Neural cell (in vitro differentiated cells): Measurements from ENCODE around the gene BTN1A1. TPM values are rescaled to one million over a fixed set of nuclear protein-coding genes. Genes with fewer than 3 reads are reported as not detected.

Experiments used
- H2AFZ ChIP-seq: fragments of 200-600, 300-800 bp; sonication (generic), shearing (Covaris generic); 2 replicates; pipeline ENCODE4 v1.6.0; 2014; ENCODE audit warnings: low read depth, mild to moderate bottlenecking, antibody characterized with exemption, low read length, moderate library complexity
- H3F3A ChIP-seq: fragments of 200-600 bp; shearing (Covaris generic); 2 replicates; pipeline ENCODE4 v1.6.1; 2016; ENCODE audit warnings: mild to moderate bottlenecking, moderate library complexity, mixed read lengths, antibody characterized with exemption, low read length; ENCODE audit not compliant: insufficient read depth, poor library complexity, severe bottlenecking
- H3K27ac ChIP-seq: fragments of 200-600, 300-800 bp; sonication (generic), shearing (Covaris generic); 2 replicates; pipeline ENCODE4 v1.5.1; 2014; ENCODE audit warnings: mild to moderate bottlenecking, low read length, moderate library complexity
- H3K27me3 ChIP-seq: fragments of 300-800, 200-600 bp; sonication (generic), shearing (Covaris generic); 2 replicates; pipeline ENCODE4 v1.6.0; 2014; ENCODE audit warnings: mild to moderate bottlenecking, low read depth, low read length, moderate library complexity; ENCODE audit not compliant: insufficient read depth
- H3K36me3 ChIP-seq: fragments of 300-800, 200-600 bp; sonication (generic), shearing (Covaris generic); 2 replicates; pipeline ENCODE4 v1.5.1; 2014; ENCODE audit warnings: mild to moderate bottlenecking, antibody characterized with exemption, low read length, moderate library complexity; ENCODE audit not compliant: insufficient read depth
- H3K4me2 ChIP-seq: fragments of 300-800, 200-600 bp; sonication (generic), shearing (Covaris generic); 2 replicates; pipeline ENCODE4 v1.6.0; 2014; ENCODE audit warnings: mild to moderate bottlenecking, low read length
- H3K4me3 ChIP-seq: fragments of 300-800, 200-600 bp; sonication (generic), shearing (Covaris generic); 2 replicates; pipeline ENCODE4 v1.5.1; 2014; ENCODE audit warnings: mild to moderate bottlenecking, low read length, moderate library complexity
- H3K79me2 ChIP-seq: fragments of 200-600 bp; shearing (Covaris generic); replicated peaks from 2 replicates; pipeline ENCODE4 v1.6.0; 2014; ENCODE audit warnings: mild to moderate bottlenecking, low read length, moderate library complexity; ENCODE audit not compliant: insufficient read depth
- H3K9ac ChIP-seq: fragments of 300-800, 200-600 bp; sonication (generic), shearing (Covaris generic); 2 replicates; pipeline ENCODE4 v1.6.1; 2016; ENCODE audit warnings: mild to moderate bottlenecking, low read length, mixed read lengths
- H3K9me2 ChIP-seq: fragments of 200-600 bp; shearing (Covaris generic); 2 replicates; pipeline ENCODE4 v1.6.1; 2016; ENCODE audit warnings: mild to moderate bottlenecking, low read length, mixed read lengths; ENCODE audit not compliant: insufficient read depth
- H3K9me3 ChIP-seq: fragments of 200-600, 300-800 bp; sonication (generic), shearing (Covaris generic); 2 replicates; pipeline ENCODE4 v1.6.1; 2016; ENCODE audit warnings: mild to moderate bottlenecking, mixed run types, low read length, moderate library complexity, mixed read lengths
- H4K20me1 ChIP-seq: fragments of 200-600 bp; shearing (Covaris generic); 2 replicates; pipeline ENCODE4 v1.6.1; 2016; ENCODE audit warnings: mild to moderate bottlenecking, mixed run types; ENCODE audit not compliant: insufficient read depth
- CTCF ChIP-seq: fragments of 450-650 bp; IDR thresholded peaks from 2 replicates; pipeline ENCODE4 v1.5.1; 2014; ENCODE audit warnings: antibody characterized with exemption, mild to moderate bottlenecking, moderate library complexity; ENCODE audit not compliant: poor library complexity, severe bottlenecking
- EP300 ChIP-seq: fragments of 450-650 bp; conservative IDR thresholded peaks from 2 replicates; pipeline ENCODE4 v1.6.1; 2014; ENCODE audit warnings: antibody characterized with exemption, mild to moderate bottlenecking, moderate library complexity; ENCODE audit not compliant: poor library complexity, severe bottlenecking
- EZH2 ChIP-seq: fragments of 200-600, 300-800 bp; shearing (Covaris generic), sonication (generic); IDR thresholded peaks from 2 replicates; pipeline ENCODE4 v1.6.1; 2014; ENCODE audit warnings: antibody characterized with exemption, low read length, borderline replicate concordance, mild to moderate bottlenecking; ENCODE audit not compliant: insufficient read depth, poor library complexity, severe bottlenecking
- MXI1 ChIP-seq: fragments of 450-650 bp; conservative IDR thresholded peaks from 2 replicates; pipeline ENCODE4 v1.6.1; 2014; ENCODE audit warnings: antibody characterized with exemption, mild to moderate bottlenecking; ENCODE audit not compliant: poor library complexity, severe bottlenecking
- POLR2AphosphoS5 ChIP-seq: IDR thresholded peaks from 2 replicates; pipeline ENCODE4 v1.6.1; 2012
- RAD21 ChIP-seq: fragments of 450-650 bp; conservative IDR thresholded peaks from 2 replicates; pipeline ENCODE4 v1.6.1; 2014; ENCODE audit warnings: antibody characterized with exemption, mild to moderate bottlenecking, moderate library complexity
- SMC3 ChIP-seq: fragments of 450-650 bp; conservative IDR thresholded peaks from 2 replicates; pipeline ENCODE4 v1.6.1; 2014; ENCODE audit warnings: antibody characterized with exemption, mild to moderate bottlenecking, moderate library complexity; ENCODE audit not compliant: poor library complexity
- TAF1 ChIP-seq: IDR thresholded peaks from 2 replicates; pipeline ENCODE4 v1.6.1; 2012; ENCODE audit warnings: low read depth
- polyA plus RNA-seq: library from polyadenylated mRNA; depleted of rRNA; stranded (reverse); fragments of >200 nt; gene quantifications from 2 replicates; pipeline ENCODE4 v1.2.3, GENCODE V29; 2014
- TF ChIP-seq, protein P1 (sequence below): IDR thresholded peaks from 2 replicates; pipeline ENCODE4 v1.6.1; 2012; ENCODE audit warnings: borderline replicate concordance

BTN1A1 gene
- polyA plus RNA-seq, 1 donor from 2014 or later = not detected

- Histone ChIP-seq H3K9ac (no peak overlapping the region), H3K27me3 (peaks cover 36% of the 10 kb centered on the region), H3K4me3 (peak overlapping the region; percentile 60)
Measured at GRCh38 chr6:26501482-26501986, 1.4 kb downstream of the BTN1A1 start.

DNA sequence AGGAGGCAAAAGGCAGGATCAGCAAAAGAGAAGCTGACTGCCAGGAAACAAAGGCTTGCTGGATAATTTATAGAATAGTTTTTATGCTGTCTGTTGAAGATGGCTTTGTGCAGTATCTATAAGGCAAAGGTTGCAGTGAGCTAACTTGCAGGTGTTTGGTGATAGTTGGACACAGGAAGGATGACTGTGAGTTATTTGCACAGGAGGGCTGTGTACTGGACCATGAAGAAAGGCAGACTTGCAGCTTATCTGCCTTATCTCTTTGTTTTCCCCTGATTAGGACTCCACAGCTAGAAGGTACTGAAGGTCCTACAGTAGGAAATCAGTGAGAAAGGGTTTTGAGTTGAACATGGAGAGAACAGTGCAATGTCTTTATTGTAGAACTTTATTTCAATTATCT is 2.1 kb downstream of the BTN1A1 start:
- no peak overlapping the region for H3K9ac ChIP-seq
- H3F3A ChIP-seq = no peaks in the 10 kb centered on the region
- no peaks in the 10 kb centered on the region for H3K9me2 ChIP-seq
- no peak overlapping the region for H3K4me2 ChIP-seq
- peaks cover 36% of the 10 kb centered on the region for H3K27me3 ChIP-seq
- H3K4me3 ChIP-seq = no peak overlapping the region
- no peak overlapping the region for H2AFZ ChIP-seq
- no peaks in the 10 kb centered on the region for H3K79me2 ChIP-seq
- no peaks in the 10 kb centered on the region for H4K20me1 ChIP-seq
- no peaks in the 10 kb centered on the region for H3K36me3 ChIP-seq
- no peak for TF ChIP-seq RAD21
- TF ChIP-seq CTCF = no peak
- TF ChIP-seq EP300 = no peak
- TF ChIP-seq SMC3 = no peak
- TF ChIP-seq TAF1 = no peak
- TF ChIP-seq EZH2 = no peak
- TF ChIP-seq MXI1 = no peak
- TF ChIP-seq, protein P1, sequence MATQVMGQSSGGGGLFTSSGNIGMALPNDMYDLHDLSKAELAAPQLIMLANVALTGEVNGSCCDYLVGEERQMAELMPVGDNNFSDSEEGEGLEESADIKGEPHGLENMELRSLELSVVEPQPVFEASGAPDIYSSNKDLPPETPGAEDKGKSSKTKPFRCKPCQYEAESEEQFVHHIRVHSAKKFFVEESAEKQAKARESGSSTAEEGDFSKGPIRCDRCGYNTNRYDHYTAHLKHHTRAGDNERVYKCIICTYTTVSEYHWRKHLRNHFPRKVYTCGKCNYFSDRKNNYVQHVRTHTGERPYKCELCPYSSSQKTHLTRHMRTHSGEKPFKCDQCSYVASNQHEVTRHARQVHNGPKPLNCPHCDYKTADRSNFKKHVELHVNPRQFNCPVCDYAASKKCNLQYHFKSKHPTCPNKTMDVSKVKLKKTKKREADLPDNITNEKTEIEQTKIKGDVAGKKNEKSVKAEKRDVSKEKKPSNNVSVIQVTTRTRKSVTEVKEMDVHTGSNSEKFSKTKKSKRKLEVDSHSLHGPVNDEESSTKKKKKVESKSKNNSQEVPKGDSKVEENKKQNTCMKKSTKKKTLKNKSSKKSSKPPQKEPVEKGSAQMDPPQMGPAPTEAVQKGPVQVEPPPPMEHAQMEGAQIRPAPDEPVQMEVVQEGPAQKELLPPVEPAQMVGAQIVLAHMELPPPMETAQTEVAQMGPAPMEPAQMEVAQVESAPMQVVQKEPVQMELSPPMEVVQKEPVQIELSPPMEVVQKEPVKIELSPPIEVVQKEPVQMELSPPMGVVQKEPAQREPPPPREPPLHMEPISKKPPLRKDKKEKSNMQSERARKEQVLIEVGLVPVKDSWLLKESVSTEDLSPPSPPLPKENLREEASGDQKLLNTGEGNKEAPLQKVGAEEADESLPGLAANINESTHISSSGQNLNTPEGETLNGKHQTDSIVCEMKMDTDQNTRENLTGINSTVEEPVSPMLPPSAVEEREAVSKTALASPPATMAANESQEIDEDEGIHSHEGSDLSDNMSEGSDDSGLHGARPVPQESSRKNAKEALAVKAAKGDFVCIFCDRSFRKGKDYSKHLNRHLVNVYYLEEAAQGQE = no peak
- TF ChIP-seq POLR2AphosphoS5 = no peak
- no peaks in the 10 kb centered on the region for H3K9me3 ChIP-seq
- H3K27ac ChIP-seq = no peak overlapping the region

More at GRCh38 chr6:26501482-26501986, 1.4 kb downstream of the BTN1A1 start:
- Histone ChIP-seq H3K9me2 (no peaks in the 10 kb centered on the region), H3F3A (no peaks in the 10 kb centered on the region), H2AFZ (no peak overlapping the region), H3K36me3 (no peaks in the 10 kb centered on the region), H3K27ac (no peak overlapping the region), H4K20me1 (no peaks in the 10 kb centered on the region), H3K79me2 (no peaks in the 10 kb centered on the region), H3K9me3 (no peaks in the 10 kb centered on the region), H3K4me2 (no peak overlapping the region)
- TF ChIP-seq EZH2 = peak; percentile 31
- TF ChIP-seq TAF1 = no peak

- Histone ChIP-seq H3K9me2 (no peaks in the 10 kb centered on the region), H3K27ac (no peak overlapping the region), H3K36me3 (no peaks in the 10 kb centered on the region), H4K20me1 (no peaks in the 10 kb centered on the region), H3F3A (no peaks in the 10 kb centered on the region), H2AFZ (no peak overlapping the region), H3K4me2 (no peak overlapping the region), H3K9ac (no peak overlapping the region), H3K79me2 (no peaks in the 10 kb centered on the region), H3K27me3 (peaks cover 36% of the 10 kb centered on the region), H3K9me3 (no peaks in the 10 kb centered on the region), H3K4me3 (no peak overlapping the region)
- TF ChIP-seq EZH2 (no peak), EP300 (no peak), MXI1 (no peak), RAD21 (no peak), CTCF (no peak)
- TF ChIP-seq, protein P1 = no peak
Measured at GRCh38 chr6:26502626-26503025, 2.5 kb downstream of the BTN1A1 start.
